NCI-H146 treated with DMSO at 0.1 percent for 48 hours (cell line): Measurements from ENCODE around the gene POLA1.
A peak's percentile ranks its signal among the peaks of the same experiment; 100 is the strongest.

Source experiments
- DNase-seq: peaks from one replicate; lab custom pipeline; 2025; ENCODE audit not compliant: unreplicated experiment; lab: John Stamatoyannopoulos, UW

POLA1 gene

GRCh38 chrX:24965372-24965771 is 271.7 kb downstream of the POLA1 start:
- no peak for DNase-seq

DNA sequence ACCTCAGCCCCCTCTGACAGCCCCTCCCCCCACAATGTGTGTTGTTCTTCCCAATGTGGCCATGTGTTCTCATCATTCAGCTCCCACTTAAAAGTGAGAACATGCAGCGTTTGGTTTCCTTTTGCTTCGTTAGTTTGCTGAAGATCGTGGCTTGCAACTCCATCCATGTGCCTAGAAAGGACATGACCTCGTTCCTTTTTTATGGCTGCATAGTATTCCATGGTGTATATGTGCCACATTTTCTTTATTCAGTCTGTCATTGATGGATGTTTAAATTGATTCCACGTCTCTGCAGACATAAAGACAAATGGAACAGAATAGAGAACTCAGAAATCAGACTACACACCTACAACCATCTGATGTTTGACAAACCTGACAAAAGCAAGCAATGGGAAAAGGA is 276.1 kb downstream of the POLA1 start:
- no peak for DNase-seq

DNA sequence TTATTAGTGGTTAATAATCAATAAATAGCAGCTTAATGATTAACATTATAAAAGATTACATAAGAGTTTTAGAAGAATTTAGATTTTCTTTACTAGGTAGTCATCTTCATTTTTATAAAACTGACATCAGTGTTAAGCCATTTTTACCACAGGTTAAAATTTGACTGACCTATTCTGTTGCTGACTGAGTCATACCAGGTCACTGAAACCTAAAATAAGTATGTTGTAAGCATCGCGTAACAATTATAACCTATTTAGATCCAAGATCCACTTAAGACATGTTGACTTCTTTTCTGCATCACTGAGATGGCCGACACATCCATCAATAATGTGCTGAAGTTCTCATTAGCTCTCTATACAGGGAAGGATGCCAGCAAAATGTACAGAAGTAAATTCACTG is 285.4 kb downstream of the POLA1 start:
- no peak for DNase-seq

- DNase-seq, result no peak
Observed at GRCh38 chrX:24981030-24981429, 287.3 kb downstream of the POLA1 start.

- DNase-seq, result peak; percentile 4
Observed at GRCh38 chrX:24982306-24982965, 288.7 kb downstream of the POLA1 start.

DNA sequence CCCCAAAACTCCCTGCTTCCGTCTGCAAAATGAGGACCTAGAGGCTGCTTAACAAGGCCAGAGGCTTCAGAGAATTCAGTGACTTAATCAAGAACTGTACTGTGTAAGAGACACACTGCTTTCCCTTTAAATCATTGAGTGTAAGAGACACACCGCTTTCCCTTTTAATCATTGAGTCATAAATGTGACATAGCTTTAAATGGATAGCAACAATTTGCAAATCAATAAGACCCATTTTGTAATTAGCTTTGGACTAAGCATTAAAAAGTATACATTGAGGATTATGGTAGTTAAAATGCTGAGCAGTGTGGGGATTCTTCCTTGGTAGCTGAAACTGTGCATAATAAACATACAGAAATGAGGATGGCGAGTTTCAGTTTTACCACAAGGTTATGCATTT is 290.2 kb downstream of the POLA1 start:
- DNase-seq, result no peak

DNA sequence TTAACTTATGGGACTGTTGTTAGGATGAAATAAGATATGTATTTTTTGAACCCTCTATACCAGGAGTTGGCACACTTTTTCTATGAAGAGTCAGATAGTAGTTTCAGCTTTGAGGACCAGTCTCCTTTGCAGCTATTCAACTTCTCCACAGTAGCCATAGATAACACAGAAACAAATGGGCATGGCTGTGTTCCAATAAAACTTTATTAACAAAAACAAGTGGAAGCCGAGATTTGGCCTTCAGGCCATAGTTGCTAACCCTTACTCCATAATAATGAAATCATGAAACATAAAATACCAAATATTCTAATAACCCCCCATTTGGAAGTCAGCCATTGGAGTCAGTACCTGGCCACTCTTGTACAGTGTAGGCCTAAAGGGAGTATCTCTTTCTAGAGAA is 291.4 kb downstream of the POLA1 start:
- DNase-seq, result no peak

DNA sequence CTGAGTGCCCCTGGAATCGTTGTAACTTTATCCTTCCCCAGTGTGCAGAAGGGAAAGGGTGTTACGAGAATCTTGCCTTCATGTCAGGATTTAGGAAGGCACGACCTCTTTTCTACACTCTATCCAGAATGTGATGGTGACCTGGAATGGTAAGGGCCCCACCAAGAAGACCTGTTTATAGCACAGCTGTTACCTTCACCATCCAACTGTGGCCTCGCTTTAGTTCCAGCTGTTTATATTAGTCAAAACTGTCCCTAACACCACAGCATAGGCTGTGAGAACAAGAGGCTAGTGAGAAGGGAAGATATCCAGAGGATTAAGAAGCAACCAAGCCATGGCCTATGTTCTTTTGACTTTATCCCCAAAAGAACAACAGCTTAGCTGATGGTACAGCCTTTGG is 294.0 kb downstream of the POLA1 start:
- no peak for DNase-seq

DNA sequence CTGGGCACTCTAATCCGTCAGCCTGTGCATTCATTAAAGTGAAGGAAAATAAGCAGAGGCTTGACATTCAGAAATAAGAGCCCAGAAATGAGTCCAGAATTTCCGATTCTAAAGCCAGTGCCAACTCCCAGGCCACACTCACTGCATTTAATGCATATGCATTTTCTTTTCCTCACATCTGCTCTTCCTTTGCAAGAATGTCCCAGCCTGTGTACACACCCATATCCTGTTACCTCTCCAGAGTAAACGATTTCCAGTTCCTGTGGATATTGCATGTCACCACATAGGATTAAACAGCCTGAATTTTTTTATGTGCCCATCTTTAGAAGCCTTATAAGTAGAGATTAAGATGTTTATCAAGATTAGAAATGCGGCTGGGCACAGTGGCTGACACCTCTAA is 294.6 kb downstream of the POLA1 start:
- DNase-seq, result peak; percentile 40

GRCh38 chrX:24990535-24990934 is 296.8 kb downstream of the POLA1 start:
- peak; percentile 86 for DNase-seq

- DNase-seq, result no peak
Observed at GRCh38 chrX:24993879-24994278, 300.2 kb downstream of the POLA1 start.

DNA sequence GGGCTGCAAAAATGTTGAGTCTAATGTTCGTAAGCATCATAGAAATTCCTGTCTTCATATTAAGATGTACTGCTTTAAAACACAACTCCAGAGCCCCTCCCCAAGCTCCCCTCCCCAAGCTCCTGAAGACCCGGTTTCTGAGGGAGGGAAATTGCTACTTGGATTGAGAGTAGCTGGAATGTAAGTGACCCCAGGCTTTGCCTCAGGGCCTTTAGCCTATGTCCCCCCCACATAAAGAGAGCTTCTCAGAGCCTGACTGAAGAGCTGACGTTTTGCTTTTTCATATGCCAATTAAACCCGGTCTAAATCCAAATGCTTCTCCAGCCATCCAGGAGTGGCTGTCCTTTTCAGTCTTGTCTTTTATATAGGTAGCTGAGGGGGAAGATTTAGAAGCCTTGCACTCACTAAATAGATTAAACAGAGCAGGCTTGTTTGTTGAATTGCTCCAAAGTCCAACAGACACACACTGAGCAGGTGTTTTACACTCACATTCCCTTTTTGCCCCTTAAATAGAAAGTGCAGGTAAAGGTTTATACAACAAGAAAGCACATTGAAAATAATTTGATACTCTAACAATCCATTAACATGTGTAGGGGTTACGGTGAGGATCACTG is 302.5 kb downstream of the POLA1 start:
- no peak for DNase-seq

- DNase-seq, result no peak
Observed at GRCh38 chrX:24999511-24999910, 305.8 kb downstream of the POLA1 start.

DNA sequence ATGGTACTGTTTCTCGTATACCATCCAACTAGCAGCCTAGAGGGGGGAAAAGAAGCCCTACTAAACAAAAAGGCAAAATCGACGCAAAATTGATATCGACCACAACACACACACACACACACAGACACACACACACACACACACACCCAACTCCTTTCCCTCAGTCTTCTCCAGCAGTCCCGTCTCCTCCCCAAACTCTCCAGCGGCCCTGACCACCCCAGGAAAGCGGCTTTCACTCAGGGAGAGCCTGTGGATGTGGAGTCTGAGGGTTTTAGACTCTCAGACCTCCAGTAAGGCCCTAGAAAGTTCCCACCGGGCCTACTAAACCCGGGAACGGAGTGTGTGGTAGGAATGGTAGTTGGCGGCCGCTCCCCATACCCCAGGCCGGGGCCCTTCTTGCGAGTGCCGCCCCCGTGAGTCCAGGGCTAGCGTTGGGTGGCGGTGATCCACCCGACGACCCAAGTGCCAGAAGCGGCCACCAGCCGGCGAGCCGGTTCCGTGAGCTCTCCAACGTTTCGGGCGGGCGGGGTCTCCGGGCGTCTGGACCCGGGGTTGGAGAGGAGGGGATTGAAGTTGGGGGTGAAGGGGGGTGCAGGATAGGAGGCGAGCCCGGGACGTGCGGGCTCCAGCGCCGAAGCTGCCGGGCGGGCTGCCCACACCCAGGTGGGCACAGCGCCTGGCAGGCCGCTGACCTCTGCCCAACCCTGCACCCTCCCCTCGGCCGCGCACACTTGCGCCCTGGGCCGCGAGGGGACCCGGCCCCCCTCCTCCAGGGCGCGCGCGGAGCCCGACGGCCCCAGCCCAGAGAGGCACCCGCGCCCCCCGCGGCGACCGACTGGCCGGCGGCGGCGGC is 308.3 kb downstream of the POLA1 start:
- DNase-seq, result no peak

GRCh38 chrX:25002661-25003020 is 308.9 kb downstream of the POLA1 start:
- DNase-seq, result no peak

DNA sequence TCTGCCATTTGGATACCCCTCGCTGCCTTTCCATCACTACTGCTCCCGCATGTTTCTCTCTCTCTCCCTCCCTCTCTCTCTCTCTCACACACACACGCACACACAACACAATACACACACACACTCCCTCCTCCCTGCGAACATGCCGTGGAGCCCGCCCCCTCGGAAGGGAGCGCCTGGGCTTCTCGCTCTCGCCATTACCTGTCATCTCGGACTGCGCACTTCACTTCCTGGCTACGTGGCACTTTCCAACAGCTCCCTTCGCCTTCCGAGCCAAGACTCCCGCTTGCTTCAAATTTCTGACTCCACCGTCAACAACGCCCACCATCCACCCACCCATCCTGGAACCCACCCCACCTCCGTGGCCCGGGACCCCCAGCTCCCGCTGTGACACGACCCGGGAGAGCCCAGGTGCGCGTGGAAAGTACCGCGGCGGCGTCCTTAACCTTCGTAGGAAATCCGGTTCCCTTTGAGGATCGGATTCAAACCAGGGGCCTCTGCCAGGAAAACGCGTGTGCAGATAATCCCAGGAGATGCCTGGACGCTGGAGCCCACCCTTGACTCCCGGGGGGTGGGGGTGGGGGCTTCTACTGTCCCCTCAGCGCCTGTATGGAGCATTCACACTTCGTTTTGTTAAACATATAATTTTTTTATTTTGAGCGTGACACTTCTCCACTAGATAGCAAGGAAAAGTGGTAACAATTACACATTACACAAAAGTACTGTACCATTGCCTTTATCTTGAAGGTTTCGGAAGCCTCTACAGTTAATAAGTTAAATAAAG is 309.5 kb downstream of the POLA1 start:
- no peak for DNase-seq

- no peak for DNase-seq
Observed at GRCh38 chrX:25004040-25004439, 310.3 kb downstream of the POLA1 start.

- DNase-seq, result no peak
Observed at GRCh38 chrX:25004485-25005032, 310.8 kb downstream of the POLA1 start.

GRCh38 chrX:25005034-25005381 is 311.3 kb downstream of the POLA1 start:
- no peak for DNase-seq

GRCh38 chrX:25005382-25006185 is 311.9 kb downstream of the POLA1 start:
- DNase-seq, result no peak
